HUES6 (cell line): ENCODE results near the gene TASL.

ENCODE experiments used
- H3K27ac ChIP-seq: 2 replicates; pipeline ENCODE4 v1.7.0; 2013; ENCODE audit warnings: low read depth, mild to moderate bottlenecking, low read length, inconsistent platforms
- H3K27me3 ChIP-seq: 2 replicates; pipeline ENCODE4 v1.6.1; 2013; ENCODE audit warnings: low read length; ENCODE audit not compliant: control insufficient read depth, insufficient read depth
- H3K36me3 ChIP-seq: 2 replicates; pipeline ENCODE4 v1.6.1; 2013; ENCODE audit warnings: low read length; ENCODE audit not compliant: control insufficient read depth, insufficient read depth
- H3K4me1 ChIP-seq: 2 replicates; pipeline ENCODE4 v1.6.1; 2013; ENCODE audit warnings: low read length; ENCODE audit not compliant: control insufficient read depth, insufficient read depth
- H3K4me3 ChIP-seq: 2 replicates; pipeline ENCODE4 v1.5.1; 2013; ENCODE audit warnings: low read depth, low read length
- H3K9ac ChIP-seq: one replicate; pipeline ENCODE4 v1.6.1; 2013; ENCODE audit warnings: mild to moderate bottlenecking, low read length
- H3K9me3 ChIP-seq: 2 replicates; pipeline ENCODE4 v1.6.1; 2013; ENCODE audit warnings: low read depth, low read length; ENCODE audit not compliant: control insufficient read depth, insufficient read depth

Gene TASL, protein sequence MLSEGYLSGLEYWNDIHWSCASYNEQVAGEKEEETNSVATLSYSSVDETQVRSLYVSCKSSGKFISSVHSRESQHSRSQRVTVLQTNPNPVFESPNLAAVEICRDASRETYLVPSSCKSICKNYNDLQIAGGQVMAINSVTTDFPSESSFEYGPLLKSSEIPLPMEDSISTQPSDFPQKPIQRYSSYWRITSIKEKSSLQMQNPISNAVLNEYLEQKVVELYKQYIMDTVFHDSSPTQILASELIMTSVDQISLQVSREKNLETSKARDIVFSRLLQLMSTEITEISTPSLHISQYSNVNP

DNA sequence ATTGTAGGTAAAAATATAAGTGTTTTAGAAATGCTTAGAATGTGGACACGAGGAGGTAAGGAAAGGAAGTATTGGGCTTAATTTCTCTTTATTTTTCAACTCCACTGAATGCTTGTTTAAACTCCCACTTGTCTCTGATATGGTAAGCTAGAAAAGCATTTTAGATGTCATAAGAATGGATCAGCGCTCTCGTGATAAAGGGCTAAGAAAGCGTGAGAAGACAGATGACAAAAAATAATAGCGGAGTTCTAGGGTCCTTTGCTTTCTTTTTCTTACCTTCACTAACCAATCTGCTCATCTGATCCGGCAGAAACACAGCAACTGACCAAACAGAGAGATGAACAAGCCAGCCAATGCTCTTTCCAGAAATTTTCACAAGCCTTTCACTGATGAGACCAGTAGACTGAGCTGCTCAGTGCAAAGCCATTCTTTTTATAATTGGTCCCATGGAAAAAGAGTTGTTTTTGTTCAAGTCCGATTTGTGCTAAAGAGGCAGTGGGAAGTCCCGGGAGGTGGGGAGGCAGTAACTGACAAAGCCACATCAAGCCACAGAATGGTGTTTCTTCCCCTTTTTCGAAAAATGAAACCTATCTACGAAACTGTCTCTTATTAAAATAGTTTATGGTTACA, at the start of gene TASL:
Gene TASL (minus strand): TSS at position 405 of the 630 bp plus-strand sequence. CDS start 17,411 bp downstream, outside the sequence.
- H3K9me3 ChIP-seq = no peaks in the 10 kb centered on the region
- H3K27ac ChIP-seq = no peak within 1 kb of the TSS
- no peaks in the 10 kb centered on the region; the same call in 1 of the 2 replicates for H3K27me3 ChIP-seq
- no peaks in the 10 kb centered on the region for H3K36me3 ChIP-seq
- no peak within 1 kb of the TSS for H3K9ac ChIP-seq
- no peaks in the 10 kb centered on the region for H3K4me1 ChIP-seq
- H3K4me3 ChIP-seq = no peak within 1 kb of the TSS

DNA sequence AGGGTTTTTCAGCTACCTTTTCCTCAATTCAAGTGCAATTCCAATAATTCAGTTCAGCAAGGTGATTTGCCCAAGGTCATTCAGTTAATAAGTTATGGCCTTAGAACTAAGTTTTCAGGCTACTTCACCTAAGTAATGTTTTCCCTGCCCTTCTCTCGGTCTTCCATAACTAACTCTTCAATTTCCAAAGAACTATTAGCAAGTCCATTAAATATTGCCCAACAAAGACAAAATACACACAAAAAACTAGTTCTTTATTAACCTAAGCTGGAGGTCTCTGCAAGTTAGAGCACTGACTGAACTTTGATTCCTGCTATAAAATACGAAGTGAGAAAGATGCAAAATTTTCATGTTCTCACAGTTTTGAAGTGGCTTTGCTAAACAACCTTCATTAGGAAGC, 48.8 kb upstream of the TASL start:
- Histone ChIP-seq H3K36me3 (no peaks in the 10 kb centered on the region), H3K4me1 (no peaks in the 10 kb centered on the region), H3K27ac (no peak overlapping the region), H3K4me3 (no peak overlapping the region), H3K9ac (no peak overlapping the region), H3K9me3 (peaks cover 11% of the 10 kb centered on the region), H3K27me3 (no peaks in the 10 kb centered on the region)

DNA sequence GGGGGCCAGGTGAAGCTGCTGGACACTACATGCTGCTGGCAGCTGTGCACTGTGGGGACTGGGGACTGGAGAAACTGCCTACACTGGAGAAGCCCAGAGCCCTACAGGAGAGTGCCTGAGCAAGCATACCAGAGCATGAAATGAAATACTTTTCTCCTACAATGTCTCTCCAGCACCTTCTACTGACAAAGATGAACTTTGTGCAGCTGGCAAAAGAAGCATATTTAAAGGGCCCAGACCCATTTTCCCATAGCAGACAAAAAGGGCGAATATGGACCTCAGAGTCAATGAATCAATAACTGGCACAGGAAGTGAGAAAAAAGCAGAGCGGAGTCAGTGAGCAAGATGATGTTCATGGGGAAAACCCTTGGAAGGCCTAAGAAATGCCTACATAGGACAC, 44.8 kb upstream of the TASL start:
- peaks cover 16% of the 10 kb centered on the region for H3K9me3 ChIP-seq
- H3K36me3 ChIP-seq = no peaks in the 10 kb centered on the region
- H3K27me3 ChIP-seq = no peaks in the 10 kb centered on the region
- no peak overlapping the region for H3K9ac ChIP-seq
- H3K4me3 ChIP-seq = no peak overlapping the region
- no peak overlapping the region for H3K27ac ChIP-seq
- H3K4me1 ChIP-seq = peaks cover 3% of the 10 kb centered on the region; the same call in 1 of the 2 replicates

DNA sequence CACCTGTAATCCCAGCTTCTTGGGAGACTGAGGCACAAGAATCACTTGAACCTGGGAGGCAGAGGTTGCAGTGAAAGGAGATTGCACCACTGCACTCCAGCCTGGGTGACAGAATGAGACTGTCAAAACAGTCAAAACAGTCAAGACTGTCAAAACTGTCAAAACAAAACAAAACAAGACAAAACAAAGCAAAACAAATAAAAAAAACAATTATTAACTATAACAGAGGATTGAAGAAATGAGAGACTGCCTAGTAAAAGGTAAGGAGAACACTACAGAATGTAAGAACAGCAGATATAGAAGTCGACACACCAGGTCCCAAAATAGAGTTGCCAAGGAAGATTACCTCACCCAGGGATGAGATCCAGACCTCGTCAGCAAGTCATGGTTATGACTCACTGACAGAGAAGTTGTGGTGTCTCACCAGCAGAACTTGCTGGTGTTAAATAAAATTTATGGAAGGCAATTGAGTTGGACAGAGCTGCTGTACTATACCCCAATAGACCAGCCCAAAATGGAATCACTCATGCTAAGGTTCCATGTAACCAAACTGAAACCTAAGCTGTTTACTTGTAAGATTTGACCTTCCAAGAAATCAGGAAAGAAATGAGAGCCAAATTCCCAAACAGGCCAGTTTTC, 43.5 kb upstream of the TASL start:
- Histone ChIP-seq H3K36me3 (no peaks in the 10 kb centered on the region), H3K9ac (no peak overlapping the region), H3K4me3 (no peak overlapping the region), H3K27ac (no peak overlapping the region), H3K27me3 (no peaks in the 10 kb centered on the region), H3K4me1 (peaks cover 3% of the 10 kb centered on the region; the same call in 1 of the 2 replicates), H3K9me3 (peaks cover 16% of the 10 kb centered on the region)

DNA sequence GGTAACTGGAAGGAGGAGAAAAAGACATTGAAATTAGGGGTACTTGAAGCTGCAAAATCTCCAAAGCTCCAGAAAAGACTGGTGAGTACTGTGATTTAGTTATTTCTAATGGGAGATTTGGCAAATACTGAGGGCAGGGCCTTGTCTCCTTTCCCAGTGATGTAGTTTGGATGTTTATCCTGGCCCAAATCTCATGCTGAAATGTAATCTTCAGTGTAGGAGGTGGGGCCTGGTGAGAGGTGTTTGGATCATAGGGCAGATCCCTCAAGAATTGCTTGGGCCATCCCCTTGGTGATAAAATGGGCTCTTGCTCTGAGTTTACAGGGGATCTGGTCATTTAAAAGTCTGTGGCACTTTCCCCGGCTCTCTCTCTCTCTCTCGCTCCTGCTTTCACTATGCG, 42.6 kb upstream of the TASL start:
- Histone ChIP-seq H3K9me3 (peaks cover 16% of the 10 kb centered on the region), H3K27me3 (no peaks in the 10 kb centered on the region), H3K27ac (no peak overlapping the region), H3K4me1 (peaks cover 3% of the 10 kb centered on the region; the same call in 1 of the 2 replicates), H3K4me3 (no peak overlapping the region), H3K9ac (no peak overlapping the region), H3K36me3 (no peaks in the 10 kb centered on the region)

DNA sequence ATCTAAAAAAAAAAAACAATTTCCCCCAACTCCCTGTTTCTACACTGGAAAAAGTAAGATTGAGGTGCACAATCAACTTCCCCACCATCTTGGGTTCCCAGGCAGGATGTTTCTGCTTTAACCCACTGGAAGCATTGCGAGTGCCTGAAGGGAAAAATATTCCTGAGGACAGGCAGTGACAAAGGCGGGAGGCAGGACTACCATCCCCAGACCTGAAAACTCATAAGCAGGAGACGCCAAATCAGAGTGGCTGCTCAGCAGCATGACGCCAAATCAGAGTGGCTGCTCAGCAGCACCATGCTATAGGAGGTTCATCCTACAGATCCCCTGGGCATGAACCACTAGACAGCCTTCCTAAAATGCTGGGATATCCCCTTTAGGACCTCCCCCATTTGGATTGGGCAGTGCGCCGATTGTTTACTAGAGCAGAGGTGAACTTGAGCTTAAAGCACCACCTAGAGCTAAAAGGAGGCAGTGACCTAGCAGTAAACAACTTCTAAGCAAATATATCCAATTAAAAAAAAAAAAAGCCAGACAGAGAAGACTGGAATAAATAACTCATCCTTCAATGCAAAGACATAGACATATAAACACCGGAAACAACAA, 40.7 kb upstream of the TASL start:
- Histone ChIP-seq H3K4me3 (no peak overlapping the region), H3K9ac (no peak overlapping the region), H3K9me3 (peaks cover 16% of the 10 kb centered on the region), H3K27me3 (no peaks in the 10 kb centered on the region), H3K36me3 (no peaks in the 10 kb centered on the region), H3K4me1 (peaks cover 3% of the 10 kb centered on the region; the same call in 1 of the 2 replicates), H3K27ac (no peak overlapping the region)

DNA sequence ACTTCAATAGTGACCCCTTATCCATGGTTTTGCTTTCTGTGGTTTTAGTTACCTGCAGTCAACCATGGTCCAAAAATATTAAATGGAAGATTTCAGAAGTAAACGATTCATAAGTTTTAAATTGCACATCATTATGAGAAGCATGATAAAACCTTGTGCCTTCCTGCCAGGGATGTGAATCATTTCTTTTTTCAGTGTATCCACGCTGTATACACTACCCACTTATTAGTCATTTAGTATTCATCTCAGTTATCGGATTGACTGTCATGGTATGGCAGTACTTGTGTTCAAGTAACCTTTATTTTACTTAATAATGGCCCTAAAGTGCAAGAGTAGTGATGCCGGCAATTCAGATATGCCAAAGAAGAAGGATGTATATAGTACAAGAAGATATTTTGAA, 37.7 kb upstream of the TASL start:
- Histone ChIP-seq H3K9ac (no peak overlapping the region), H3K27ac (no peak overlapping the region), H3K4me3 (no peak overlapping the region), H3K9me3 (no peaks in the 10 kb centered on the region), H3K27me3 (no peaks in the 10 kb centered on the region), H3K36me3 (no peaks in the 10 kb centered on the region), H3K4me1 (peaks cover 7% of the 10 kb centered on the region)

DNA sequence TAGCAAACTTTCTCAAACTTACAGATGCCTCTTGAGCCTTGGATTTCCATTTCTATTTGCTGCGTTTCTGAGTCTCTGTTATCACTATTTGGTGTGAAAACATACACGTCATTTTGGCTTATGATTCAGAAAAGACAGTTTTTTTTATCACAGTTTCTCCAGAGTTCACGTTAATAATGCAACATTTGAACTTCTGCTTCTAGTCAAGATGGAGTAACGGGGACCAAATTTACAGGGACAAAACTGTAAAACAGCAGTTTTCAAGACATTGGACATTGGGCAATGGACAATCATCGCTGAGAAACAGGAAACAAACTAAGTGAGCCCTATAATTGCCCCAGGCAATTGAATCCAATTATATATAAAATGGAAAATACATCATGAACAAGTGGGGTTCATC, 36.2 kb upstream of the TASL start:
- Histone ChIP-seq H3K9ac (no peak overlapping the region), H3K27ac (no peak overlapping the region), H3K4me3 (no peak overlapping the region), H3K27me3 (no peaks in the 10 kb centered on the region), H3K9me3 (no peaks in the 10 kb centered on the region), H3K36me3 (no peaks in the 10 kb centered on the region), H3K4me1 (peaks cover 7% of the 10 kb centered on the region)

DNA sequence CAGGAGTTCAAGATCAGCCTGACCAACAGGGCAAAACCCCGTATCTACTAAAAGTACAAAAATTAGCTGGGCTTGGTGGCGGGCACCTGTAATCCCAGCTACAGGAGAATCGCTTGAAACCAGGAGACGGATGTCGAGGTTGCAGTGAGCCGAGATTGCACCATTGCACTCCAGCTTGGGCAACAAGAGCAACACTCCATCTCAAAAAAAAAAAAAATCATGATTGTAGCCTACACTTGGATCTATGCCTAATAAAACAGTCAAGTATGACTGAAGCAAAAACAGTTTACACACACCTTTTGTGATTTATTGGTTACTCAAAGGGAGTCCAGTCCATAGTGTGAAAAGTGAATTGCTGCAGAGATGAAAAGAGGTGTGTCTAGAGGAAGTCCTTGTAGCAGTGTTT, 34.7 kb upstream of the TASL start:
- H3K36me3 ChIP-seq = no peaks in the 10 kb centered on the region
- no peaks in the 10 kb centered on the region for H3K9me3 ChIP-seq
- H3K27ac ChIP-seq = no peak overlapping the region
- no peak overlapping the region for H3K9ac ChIP-seq
- H3K4me1 ChIP-seq = peaks cover 4% of the 10 kb centered on the region; the same call in 1 of the 2 replicates
- no peaks in the 10 kb centered on the region for H3K27me3 ChIP-seq
- no peak overlapping the region for H3K4me3 ChIP-seq

DNA sequence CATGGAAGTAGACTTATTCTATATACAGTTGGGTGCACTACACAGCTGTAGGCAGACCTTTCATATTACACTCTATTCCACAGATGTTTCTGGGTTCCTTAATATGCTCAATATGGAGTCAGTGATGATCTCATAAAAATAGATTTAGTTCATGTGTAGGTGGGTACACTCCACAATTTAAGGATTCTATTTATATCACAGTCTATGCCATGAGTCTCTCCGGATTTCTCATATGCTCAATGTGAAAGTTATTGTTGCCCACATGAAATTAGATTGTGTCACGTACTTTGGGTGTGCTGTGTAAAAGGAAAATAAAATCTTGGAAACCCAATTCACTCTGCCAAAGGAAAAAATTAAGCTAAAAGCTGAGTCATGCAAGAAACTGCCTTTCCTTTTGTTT, 32.5 kb upstream of the TASL start:
- Histone ChIP-seq H3K4me3 (no peak overlapping the region), H3K9ac (no peak overlapping the region), H3K27ac (no peak overlapping the region), H3K4me1 (peaks cover 4% of the 10 kb centered on the region; the same call in 1 of the 2 replicates), H3K36me3 (no peaks in the 10 kb centered on the region), H3K27me3 (no peaks in the 10 kb centered on the region), H3K9me3 (peaks cover 1% of the 10 kb centered on the region; the same call in 1 of the 2 replicates)

DNA sequence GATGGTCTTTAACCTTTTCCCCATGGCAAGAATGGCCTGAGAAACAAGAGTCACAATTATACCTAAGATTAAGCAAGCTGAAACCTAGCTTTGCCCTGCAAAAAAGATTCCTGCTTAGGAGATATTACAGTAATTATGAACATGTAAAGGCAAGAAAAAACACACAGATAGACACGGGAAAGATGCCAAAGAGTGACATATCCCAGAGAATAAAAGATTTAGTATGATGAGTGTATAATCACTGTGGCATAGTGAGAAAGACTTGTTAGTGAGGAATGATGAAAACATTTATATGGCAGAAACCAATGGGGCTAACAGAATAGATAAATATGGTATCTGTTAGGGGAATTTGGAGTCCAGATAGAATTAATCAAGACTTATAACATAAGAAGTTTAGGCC, 29.6 kb upstream of the TASL start:
- Histone ChIP-seq H3K4me1 (peaks cover 4% of the 10 kb centered on the region; the same call in 1 of the 2 replicates), H3K27ac (no peak overlapping the region), H3K9ac (no peak overlapping the region)

More for the DNA sequence above, 29.6 kb upstream of the TASL start:
- no peaks in the 10 kb centered on the region for H3K36me3 ChIP-seq
- H3K4me3 ChIP-seq = no peak overlapping the region
- no peaks in the 10 kb centered on the region for H3K27me3 ChIP-seq
- H3K9me3 ChIP-seq = peaks cover 9% of the 10 kb centered on the region; the same call in 1 of the 2 replicates
